Keratinocyte (primary cell): ENCODE data around the gene ARID5B.

ENCODE experiments used
- EZH2 ChIP-seq: IDR thresholded peaks from one replicate; pipeline ENCODE4 v1.6.1; 2012; ENCODE audit warnings: inconsistent platforms, mild to moderate bottlenecking, low read length, moderate library complexity
- TF ChIP-seq, protein P1 (sequence below), 3 experiments: IDR thresholded peaks in 1 of 3; conservative IDR thresholded peaks in 1 of 3; optimal IDR thresholded peaks in 1 of 3; 2 replicates in 2 of 3; 3 replicates in 1 of 3; pipeline versions ENCODE3 to v1.5.1; 2011; ENCODE audit warnings: low read length in 3 of 3, mild to moderate bottlenecking in 3 of 3, moderate library complexity in 2 of 3, control low read depth in 1 of 3, inconsistent platforms in 1 of 3; ENCODE audit not compliant: insufficient read depth in 2 of 3; ENCODE audit errors: extremely low read depth in 1 of 3

DNA sequence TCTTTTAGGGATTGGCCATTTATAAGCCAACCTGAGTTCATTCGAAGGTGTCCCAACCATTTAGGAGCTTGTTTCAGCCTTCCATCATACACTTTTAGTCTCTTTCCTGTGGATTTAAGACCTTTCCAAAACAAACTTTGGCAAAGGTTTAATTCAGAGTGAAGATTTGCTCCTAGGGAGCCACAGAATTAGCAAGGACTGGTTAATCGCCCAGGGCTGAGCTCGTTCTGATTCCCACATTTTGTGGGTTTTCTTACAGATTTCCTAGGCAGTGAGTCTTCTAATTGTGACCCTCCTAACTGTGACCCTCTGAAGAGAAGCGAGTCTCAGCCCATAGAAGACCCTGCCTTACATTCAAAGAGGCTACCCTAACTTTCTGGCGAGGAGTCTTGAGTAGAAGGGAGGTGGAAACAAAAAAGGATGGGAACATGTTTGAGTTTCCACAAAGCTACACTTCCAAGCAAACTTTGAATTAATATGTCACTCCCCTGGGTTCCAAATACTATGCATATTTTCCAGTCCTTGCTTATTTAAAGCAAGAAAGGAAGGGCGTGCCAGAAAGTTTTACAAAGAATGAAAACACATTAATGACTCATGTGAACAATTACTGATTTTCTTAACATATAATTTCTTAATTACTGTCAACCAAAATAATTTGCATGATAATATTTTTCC, 118.3 kb downstream of the ARID5B start:
- TF ChIP-seq, protein P1, sequence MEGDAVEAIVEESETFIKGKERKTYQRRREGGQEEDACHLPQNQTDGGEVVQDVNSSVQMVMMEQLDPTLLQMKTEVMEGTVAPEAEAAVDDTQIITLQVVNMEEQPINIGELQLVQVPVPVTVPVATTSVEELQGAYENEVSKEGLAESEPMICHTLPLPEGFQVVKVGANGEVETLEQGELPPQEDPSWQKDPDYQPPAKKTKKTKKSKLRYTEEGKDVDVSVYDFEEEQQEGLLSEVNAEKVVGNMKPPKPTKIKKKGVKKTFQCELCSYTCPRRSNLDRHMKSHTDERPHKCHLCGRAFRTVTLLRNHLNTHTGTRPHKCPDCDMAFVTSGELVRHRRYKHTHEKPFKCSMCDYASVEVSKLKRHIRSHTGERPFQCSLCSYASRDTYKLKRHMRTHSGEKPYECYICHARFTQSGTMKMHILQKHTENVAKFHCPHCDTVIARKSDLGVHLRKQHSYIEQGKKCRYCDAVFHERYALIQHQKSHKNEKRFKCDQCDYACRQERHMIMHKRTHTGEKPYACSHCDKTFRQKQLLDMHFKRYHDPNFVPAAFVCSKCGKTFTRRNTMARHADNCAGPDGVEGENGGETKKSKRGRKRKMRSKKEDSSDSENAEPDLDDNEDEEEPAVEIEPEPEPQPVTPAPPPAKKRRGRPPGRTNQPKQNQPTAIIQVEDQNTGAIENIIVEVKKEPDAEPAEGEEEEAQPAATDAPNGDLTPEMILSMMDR (optimal IDR thresholded peaks at IDR 0.05 in 1 of 3, IDR thresholded peaks at IDR 0.05 in 1 of 3, conservative IDR thresholded peaks at IDR 0.05 in 1 of 3; ENCODE audit: extremely low read depth in 1 of 3, insufficient read depth in 2 of 3, low read length in 3 of 3) = no peak
- no peak for TF ChIP-seq EZH2
